Stimulated activated CD4-positive, alpha-beta T cell treated with anti-CD3 and anti-CD28 coated beads, TNF-alpha, amount 100 ng/mL, for 1 hour (primary cell): ENCODE results near the gene MORC4.

Experiments
- DNase-seq, 3 donors: peaks; one replicate each; pipeline ENCODE4 v3.0.0-alpha.2; 2020; ENCODE audit warnings: low read depth in 3 of 3, low spot score in 1 of 3

Gene MORC4

DNA sequence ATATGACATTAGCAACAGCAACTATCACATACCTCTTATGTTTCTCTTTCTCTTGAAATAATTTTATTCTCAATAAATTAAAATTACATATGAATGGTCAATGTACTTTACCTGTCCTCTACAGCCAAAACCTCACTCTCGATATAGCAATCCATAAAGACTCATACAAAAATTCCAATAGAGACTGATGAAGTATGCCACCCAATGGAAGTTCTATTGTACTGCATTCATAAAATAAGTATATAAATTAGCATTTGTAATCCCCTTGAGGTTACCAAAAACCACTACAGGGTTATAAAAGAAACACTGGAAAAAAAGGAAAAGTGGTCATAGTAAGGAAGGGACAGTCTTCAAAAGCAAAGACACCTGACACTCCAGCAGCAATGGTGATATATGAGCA, 47.0 kb downstream of the MORC4 start:
- no peak for DNase-seq

DNA sequence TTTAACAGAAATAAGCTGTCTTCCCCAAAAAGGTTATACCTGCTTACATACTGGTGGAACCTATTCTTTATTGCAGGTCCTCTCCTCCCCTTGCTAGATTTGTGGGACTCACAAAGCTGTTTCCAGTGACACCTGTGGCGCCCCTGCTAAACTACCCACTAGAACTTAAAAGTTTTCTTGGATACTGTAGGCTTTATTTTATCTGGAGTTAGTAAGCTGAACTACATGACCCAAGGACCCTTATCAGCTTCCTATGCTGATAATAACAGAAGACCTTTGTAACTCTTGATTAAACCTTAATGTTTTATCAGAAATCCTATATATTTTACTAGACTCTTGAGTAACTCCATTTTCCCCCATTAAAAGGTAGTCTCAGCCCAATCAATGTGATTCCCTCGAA, 47.5 kb downstream of the MORC4 start:
- no peak for DNase-seq

DNA sequence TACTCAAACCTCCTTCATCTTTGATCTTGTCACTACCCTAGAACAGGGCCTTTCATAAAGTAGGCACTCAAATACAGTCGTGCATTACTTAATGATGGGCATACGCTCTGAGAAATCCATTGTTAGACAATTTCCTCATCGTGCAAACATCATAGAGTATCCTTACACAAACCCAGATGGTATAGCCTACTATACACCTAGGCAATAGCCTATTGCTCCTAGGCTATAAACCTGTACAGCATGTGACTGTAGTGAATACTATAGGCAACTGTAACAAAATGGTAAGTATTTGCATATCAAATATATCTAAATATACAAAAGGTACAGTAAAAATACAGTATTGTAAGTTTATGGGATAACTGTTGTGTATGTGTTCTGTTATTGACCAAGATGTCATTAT, 47.9 kb downstream of the MORC4 start:
- no peak for DNase-seq

DNA sequence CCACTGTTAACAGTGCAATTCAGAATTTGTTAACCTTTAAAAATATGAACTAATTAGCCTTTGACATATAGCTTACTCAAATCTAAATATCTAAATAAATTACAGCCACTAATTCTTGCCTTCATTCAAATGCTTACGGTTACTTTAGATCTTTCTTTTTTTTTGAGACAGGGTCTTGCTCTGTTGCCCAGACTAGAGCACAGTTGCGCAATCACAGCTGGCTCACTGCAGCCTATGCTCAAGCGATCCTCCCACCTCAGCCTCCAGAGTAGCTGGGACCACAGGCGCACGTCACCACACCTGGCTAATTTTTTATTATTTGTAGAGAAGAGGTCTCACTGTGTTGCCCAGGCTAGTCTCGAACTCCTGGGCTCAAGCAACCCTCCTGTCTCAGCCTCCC, 48.8 kb downstream of the MORC4 start:
- DNase-seq = no peak

DNA sequence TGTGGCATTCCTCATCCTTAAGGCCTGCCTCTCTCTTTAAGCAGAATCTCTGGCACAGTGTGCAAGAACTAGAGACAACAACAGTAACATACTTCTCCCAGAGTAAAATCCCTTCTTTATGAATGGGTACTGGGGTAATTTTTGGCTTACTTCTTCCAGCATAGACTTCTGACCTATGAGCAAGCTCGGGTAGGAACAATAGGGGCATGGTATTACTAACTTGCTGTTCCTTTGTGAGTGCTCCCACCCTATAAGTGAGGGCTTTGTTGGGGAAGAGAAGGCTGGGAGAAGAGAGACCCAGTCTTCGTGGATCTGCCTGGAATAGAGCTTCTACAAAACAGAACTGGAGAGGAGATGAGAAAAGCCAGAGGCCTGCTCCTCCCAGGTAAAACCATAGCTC, 49.6 kb downstream of the MORC4 start:
- no peak for DNase-seq

DNA sequence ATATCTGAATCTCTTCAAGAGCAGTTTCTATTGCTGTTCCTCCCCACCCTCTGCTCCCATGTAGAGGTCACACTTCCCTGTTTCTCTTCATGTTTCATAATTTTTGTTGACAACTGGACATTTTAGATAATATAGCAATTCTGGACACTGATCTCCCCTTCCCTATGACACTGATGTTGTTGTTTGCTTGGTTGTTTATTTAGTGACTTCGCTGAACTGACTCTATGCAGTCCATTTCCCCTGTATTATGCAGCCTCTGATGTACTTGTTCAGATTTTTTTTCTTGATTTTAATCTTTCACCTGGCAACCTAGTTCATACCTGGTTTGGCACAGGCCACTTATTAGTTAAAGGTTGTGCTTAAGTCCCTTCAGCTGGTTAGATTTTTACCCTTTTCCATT, 50.6 kb downstream of the MORC4 start:
- DNase-seq = no peak

DNA sequence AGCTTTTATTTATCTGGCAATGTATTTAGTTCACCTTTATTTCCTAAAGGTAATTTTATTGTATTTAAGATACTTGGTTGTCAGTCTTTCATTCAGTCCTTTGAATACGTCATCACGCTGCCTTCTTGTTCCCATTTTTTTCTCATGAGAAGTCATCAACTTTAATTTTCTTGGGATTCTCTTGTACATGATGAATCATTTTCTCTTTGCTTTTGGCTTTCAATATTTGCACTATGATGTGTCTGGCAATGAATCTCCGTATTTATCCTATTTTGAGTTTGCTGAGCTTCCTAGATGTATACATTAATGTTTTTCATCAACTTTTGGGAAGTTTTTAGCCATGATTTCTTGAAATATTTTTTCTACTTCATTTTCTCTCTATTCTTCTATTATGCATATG, 51.4 kb downstream of the MORC4 start:
- no peak for DNase-seq

DNA sequence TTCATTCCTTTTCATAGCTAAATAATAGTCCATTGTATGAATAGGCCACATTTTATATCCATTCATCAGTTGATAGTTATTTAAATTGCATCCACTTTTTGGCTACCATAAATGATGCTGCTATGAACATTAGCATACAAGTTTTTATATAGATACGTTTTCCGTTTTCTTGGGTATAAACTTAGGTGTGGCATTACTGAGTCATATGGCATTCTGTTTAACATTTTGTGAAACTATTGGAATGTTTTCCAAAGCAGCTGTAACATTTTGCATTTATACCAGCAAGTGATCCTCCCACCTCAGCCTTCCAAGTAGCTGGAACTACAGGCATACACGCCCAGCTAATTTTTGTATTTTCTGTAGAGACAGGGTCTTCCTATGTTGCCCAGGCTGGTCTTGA, 53.5 kb downstream of the MORC4 start:
- no peak for DNase-seq

DNA sequence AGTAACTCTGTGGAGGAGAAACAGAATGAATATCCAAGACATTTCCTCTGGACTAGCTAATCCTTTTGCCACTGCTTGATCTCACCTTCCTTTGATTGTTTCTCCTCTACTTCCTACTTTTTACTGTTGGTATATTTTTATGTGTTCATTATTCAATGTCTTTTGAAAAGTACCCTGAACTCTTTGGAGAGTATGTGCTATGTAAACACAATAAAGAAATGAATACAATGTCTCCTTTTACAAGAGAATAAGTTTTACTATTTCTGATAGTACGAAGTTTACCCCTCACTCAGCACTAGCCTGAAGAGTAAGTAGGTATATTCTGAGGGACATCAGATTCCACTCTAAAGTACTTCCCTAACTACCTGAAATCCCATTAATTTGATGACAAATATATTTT, 59.9 kb downstream of the MORC4 start:
- no peak for DNase-seq

DNA sequence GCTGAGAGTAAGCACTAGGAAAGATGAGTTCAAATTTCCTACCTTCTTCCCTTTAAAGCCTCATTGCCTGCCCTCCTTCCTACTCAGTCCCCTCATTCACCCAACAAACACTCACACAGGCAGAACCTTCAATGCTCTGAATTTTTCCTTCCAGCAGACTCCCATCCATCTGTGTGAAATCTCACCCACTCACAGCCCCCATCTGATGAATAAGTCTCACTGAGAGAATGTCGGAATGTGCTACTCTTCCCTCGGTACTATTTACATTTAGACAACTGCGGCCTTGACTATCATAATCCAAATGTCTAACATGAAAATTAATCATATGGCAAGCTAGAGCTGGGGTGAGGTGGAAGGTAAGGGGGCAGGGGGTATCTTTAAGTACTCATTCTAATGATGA, 60.4 kb downstream of the MORC4 start:
- no peak for DNase-seq

DNA sequence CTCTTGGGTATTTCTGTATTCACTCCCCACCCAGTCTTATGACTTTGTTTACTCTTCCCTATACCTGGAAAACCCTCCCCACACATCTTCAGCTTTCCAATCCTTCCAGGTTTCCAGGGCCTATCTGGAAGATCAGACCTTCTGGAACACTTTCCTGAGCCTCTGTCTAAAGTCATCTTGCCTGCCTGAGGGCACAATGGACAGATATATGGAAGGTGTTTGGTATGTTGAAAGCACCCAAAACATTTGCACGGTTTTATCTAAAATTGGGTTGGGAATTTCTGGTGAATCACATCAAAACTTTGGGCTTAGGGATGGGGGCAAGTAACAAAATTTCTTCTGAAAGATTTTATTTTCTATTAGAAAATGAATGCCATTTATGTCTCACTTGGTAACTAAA, 63.8 kb downstream of the MORC4 start:
- DNase-seq = no peak

DNA sequence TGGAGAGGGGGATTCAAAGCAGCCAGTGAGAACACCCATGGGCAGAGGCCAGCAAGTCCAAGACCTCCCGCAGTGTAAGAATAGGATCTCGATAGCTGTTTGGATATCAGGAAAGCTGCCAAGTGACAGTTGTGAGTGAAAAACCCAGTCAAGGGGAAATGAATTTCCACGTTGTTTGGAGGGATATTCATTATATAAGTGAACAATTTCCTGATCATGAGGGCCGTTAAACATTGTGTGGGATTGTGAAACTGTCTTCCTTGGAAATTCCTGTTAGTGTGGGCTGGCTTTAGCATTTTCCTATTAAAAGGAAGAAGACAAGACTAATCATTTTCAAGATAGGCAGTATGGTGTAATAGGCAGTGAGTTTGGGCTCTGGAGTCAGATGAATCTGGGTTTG, 64.8 kb downstream of the MORC4 start:
- DNase-seq = no peak

DNA sequence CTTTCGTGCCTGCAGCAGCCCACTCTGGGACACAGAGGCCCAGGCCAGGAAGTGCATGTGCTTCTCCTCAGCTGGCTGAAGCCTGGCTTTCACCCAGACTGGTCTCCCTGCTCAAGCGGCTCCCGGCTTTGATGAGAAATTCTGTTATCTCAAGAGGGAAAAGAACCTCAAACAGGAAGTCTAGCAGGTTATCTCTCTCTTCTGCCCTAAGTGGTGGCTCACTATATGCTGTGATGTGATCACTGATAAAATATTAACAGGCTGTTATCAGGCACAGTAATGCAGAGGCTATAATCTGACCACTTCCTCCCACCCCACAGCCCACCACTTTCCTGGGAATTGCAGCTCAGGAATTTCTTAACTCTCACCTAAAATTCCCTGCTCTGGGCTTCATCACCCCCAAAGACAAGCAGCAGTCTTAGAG, 66.5 kb downstream of the MORC4 start:
- no peak for DNase-seq

DNA sequence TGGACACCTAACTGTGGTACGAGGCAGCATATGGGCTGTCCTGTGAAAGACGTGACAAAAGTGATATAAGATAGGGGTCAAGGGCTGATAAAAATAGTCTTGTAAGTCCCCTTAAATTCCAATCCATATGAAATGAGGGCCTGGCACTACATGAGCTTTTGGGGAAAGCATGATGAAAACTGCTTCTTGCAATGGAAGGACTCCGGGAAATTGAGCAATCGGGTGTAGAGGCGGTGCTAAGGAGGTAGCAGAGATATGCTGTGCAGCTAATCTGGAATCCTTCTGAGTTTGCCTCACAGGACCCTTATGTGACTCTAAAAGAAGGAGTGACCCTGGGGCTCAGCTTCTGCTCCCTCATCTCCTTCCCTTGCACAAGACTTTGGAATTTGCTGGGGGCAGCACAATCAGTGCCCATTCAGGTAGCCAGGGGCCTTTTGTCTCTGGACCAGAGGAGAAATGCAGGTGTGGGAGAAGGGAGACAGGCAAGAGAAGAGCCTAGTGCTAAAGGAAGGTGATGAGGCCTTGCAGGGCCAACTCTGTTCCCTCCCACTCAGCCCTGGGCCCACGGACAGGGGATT, 67.0 kb downstream of the MORC4 start:
- no peak for DNase-seq

DNA sequence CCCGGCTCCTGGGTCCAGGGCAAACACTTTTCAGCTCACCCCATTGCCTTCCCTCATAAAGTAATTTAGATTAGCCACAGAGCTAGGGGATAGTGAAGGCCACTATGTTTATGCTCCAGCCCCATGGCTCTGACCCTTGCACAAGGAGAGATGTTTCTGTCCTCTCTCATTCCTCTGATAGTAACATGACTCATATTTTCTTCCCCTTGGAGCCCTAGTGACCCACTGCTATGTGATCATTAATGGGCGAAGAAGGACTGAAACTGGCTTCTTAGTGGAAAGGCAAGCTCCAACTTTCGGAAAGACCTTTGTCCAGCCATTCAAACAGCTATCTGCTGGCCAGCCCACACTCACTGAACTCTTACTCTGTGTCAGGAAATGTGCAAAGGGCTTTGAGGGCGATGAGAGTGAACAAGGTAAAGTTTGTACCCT, 67.5 kb downstream of the MORC4 start:
- DNase-seq = no peak

DNA sequence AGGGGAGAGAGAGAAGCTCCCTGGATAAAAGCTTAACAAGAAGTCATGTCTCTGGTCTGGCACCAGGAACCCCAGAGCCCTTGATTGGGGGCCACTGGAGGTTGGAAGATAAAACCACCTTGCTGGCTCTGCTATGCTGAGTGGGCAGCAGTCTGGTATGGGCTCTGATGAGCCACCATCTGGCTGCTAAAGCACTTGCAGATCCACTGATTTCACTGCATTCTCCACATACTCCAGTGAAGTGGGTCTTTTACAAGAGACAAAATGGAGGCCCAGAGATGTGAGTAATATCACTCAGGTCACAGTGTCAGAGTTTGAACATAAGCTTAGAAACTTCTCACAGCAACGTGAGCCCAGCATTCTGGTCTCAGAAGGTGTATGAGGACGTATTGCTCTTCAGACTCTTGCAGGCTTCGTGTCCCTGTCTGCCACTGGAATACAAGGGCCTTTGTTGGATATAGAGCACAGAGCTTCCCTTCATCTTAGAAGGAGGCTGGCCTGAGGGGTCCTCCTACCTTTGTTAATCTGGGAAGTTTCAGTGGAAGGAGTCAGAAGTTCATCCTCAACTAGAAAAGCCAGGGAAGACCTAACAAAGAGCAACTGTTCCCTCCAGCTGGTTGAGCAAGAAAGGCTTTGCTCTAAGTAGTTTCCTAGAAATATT, 68.1 kb downstream of the MORC4 start:
- DNase-seq = no peak

DNA sequence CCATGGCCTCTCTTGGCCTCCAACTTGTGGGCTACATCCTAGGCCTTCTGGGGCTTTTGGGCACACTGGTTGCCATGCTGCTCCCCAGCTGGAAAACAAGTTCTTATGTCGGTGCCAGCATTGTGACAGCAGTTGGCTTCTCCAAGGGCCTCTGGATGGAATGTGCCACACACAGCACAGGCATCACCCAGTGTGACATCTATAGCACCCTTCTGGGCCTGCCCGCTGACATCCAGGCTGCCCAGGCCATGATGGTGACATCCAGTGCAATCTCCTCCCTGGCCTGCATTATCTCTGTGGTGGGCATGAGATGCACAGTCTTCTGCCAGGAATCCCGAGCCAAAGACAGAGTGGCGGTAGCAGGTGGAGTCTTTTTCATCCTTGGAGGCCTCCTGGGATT, 71.8 kb downstream of the MORC4 start:
- no peak for DNase-seq

DNA sequence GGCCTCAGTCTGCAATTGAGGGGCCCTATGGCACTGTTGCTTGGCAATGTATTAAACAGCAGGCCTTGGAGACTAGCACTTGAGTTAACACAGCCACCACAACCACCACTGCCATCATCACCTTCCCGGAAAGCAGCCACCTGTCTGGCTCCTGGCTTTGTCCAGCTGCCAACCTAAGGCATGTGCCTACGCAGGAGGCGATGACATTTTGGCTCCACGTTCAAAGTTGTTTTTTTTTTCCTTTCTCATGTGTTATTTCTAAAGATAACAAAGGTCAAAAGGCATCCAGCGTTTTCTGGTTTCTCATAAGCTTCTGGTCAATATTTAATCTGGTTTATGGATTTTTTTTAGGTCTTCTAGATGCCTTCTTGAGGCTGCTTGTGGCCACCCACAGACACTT, 72.3 kb downstream of the MORC4 start:
- DNase-seq = no peak

DNA sequence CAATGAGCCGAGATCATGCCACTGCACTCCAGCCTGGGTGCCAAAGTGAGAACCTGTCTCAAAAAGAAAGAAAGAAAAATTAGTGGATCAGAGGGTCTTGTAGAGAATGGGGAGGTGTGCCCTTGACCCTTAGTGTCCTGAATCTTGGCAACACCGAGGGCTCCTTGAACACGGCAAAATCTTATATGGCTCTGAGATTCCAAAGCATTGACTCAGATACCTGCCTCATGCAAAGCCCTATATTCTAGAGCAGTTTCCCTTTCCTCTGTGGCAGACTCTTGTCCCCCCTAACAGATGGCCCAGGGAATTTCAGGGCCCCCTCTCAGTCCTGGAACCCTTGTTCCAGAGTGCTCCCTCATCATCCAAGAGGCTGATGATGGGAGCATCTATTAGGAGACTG, 73.0 kb downstream of the MORC4 start:
- no peak for DNase-seq

DNA sequence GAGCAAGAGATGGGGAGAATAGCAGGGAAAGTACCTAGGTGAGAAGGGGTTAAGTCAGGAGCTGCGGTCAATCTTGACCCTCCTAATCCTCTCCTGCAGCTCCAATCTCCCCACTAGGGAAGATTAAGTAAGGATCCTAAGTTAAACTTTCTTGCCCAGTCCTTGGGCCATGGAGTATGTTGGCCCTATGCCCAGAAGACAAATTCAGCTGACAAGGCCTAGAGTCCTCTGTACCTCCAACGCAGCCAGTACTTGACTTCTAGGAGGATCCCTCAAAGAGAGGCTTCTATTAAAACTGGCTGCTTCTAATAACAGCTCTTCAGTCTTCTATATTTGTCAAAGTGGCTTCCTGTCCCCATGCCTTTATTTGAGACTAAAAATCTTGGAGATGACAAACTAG, 78.4 kb downstream of the MORC4 start:
- DNase-seq = no peak

DNA sequence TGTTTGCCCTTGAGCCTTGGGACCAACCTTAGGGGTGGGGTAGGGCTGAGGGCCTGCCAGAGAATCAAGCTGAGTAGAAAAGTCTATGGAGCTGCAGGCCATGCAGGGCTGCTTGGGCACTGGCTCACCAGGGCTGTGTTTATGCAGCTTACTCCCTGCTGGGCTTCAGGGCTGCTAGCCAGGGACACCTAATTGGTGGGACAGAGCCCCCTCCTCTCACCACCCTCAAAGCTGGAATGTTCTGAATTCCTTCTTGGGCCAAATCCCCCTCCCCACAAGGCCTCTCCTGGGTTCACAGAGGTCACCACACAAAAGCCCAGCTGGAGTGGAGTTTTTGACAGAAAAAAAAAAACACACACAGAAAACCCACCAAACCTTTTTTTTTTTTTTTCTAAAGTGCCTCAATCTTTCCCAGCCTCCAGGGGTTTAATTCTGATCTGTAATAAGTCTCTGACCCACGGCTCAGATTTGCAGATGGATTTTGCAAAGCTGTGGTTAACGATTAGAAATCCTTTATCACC, 80.0 kb downstream of the MORC4 start, which contains the start of gene CLDN2:
CLDN2 (plus strand) TSS at position 471 of the 521 bp plus-strand sequence. CDS start 7,827 bp downstream, outside the sequence.
- no peak for DNase-seq

DNA sequence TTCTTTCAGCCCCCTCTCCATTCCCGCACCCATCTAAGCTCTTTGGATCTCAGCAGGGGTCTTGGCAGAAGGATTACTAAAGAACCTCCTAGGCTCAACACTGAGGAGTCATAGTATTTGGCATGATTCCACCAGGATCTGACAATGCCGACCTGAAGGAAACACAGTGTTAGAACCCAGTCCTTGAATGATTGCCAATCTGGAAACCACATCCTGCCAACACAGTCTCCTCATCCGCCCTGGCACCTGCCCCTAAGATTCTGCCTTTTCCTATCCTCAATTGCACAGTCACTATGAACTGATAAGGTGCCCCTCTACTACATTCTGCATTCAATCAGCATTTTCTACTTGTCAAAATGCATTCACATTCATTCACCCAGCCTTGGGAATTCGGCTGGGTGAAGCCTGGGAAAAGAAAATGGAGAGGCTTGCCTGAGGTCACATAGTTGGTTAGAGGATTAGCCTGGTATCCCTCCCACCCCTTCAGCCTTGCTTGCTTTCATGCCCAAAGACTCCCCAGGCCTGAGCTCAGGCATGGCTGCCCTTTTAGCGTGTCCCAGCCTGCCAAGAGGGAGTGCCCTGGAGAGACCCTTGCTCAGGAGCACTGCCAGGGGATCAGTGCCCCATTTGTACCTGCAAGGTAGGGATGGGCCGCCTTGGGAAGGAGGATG, 82.0 kb downstream of the MORC4 start:
- DNase-seq = no peak
